C4-2B (cell line): ENCODE results near the gene PREPL.

ENCODE experiments used
- CTCF ChIP-seq: fragments of 450-650 bp; conservative IDR thresholded peaks from 2 replicates; pipeline ENCODE4 v1.5.1; 2017; ENCODE audit warnings: mild to moderate bottlenecking
- ZFX ChIP-seq: fragments of 450-650 bp; IDR thresholded peaks from 2 replicates; pipeline ENCODE4 v1.6.1; 2017

- TF ChIP-seq CTCF (peak; percentile 53), ZFX (no peak)
Measured at GRCh38 chr2:44291281-44292248, 69.7 kb downstream of the PREPL start.
